NCI-H446 treated with DMSO at 0.1 percent for 48 hours (cell line): ENCODE measurements around the gene SEC16A.

Source experiments
- DNase-seq: peaks from one replicate; lab custom pipeline; 2025; lab: John Stamatoyannopoulos, UW

SEC16A gene

DNA sequence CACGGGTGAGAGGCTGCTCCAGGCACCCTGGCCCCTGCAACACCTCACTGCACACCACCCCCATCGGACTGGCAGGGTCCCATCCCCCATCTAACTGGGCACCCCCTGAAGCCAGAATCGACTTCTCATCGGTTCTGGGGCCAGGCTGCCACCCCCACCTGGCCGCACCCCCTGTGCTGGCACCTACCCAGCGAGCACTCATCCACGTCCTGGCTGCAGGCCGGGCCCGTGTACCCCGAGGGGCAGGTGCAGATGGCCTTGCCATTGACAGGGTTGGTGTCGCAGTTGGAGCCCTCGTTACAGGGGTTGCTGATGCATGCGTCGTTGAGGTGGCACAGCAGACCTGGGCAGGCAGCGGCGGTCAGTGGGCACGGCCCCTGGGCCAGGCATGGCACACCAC is 35.1 kb upstream of the SEC16A start:
- no peak for DNase-seq

DNA sequence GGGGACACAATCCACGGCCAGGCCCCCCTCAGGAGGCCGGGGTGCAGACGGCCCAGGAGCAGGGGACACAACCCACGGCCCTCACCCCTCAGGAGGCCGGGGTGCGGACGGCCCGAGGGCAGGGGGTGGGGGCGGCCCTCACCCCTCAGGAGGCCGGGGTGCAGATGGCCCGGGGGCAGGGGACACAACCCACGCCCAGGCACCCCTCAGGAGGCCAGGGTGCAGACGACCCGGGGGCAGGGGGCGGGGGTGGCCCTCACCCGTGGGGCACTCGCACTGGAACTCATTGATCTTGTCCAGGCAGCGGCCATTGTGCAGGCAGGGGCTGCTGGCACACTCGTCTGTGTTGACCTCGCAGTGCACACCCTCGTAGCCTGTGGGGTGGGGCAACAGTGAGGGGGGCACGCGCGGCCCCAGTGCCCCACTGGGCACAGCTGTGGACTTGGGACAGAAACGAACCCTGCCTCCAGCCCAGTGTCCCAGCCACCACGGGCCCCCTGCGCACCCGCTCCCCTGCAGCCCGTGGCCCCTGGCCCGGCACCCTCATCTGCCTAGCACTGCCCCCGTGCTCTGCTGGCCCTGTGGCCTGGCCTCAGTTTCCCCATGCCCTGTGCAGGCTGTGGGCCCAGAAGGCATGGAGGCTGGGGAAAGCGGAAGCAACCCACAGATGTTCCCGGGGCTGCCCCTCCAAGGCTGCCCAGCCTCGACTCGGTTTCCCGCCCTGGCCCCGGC is 34.3 kb upstream of the SEC16A start:
- DNase-seq = no peak

DNA sequence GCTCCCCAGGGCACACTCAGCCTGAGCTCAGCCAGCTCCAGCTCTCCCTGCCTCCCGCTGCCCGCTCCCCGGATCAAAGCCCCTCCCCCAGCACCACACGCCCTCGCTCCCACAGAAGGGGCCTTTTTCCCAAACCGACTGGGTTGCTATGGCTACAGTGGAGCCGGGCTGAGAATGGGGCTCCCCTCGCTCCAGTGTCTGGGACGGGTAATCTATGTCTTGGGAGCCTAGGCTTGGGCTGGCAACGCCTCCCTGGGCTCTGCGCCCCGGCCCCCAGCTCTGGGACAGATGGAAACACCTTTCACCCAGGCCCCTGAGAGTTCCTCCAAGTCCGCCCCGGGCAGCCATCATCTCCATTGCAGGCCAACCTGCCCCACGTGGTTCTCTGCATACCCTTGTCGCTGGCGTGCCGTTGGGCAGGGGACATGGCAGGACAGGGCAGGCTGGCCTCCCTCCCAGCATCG is 33.4 kb upstream of the SEC16A start:
- no peak for DNase-seq

DNA sequence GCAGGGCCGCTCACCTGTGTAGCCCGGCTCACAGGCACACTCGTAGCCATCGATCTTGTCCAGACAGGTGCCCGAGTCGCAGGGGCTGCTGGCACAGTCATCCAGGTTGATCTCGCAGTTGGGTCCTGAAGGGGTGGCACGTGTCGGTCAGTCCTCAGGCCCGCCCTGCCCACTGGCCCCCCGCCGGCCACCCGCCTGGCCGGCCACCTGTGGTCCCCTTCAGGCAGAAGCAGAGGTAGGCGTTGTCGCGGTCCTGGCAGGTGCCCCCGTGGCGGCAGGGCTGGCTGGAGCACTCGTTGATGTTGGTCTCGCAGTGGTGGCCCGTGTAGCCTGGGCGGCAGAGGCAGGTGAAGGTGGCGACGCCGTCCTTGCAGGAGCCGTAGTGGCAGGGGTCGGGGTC is 32.4 kb upstream of the SEC16A start:
- DNase-seq = no peak

DNA sequence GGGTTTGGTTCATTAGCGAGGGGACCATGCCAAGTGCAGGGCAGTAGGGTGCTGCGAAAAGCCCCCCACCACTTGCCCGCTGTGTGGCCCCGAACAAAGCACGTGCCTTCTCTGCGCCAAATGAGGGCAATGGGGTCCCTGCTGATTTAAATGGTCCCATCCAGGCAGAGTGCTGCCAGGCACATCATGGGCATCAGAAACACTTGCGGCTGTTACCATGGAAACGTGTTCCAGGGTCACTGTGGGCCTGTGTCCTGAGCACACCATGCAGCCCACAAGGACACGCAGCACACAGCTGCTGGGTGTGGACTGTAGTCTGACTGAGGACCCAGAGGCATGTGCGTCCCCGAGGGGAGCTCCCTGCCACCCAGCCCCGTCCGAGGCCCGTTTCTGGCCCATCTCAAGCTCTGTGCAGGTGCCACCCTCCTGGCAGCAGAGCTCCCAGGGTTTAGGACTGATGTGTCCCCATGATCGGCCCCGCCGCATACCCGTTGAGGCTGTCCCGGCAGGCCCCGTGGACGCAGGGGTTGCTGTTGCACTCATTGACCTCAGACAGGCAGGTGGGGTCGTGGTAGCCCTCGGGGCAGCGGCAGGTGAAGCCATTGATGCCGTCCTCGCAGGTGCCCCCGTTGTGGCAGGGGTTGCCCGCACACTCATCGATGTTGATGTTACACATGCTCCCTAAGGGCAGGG is 31.3 kb upstream of the SEC16A start:
- no peak for DNase-seq

DNA sequence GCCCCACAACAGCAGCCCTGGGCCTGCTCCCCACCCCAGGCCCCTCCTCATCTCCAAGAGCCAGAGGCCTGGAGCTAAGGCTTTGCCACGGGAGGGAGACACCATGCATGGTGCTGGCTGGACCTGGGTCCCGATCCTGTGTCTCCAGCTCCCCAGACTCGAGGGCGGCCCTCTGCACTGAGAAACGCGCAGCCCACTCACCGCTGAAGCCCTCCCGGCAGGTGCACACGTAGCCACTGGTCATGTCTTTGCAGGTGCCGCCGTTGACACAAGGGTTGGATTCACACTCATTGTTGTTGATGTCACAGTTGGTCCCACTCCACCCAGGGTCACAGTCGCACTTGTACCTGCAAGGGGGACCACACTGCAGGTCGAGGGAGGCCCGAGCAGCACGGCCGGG is 30.4 kb upstream of the SEC16A start:
- DNase-seq = no peak

DNA sequence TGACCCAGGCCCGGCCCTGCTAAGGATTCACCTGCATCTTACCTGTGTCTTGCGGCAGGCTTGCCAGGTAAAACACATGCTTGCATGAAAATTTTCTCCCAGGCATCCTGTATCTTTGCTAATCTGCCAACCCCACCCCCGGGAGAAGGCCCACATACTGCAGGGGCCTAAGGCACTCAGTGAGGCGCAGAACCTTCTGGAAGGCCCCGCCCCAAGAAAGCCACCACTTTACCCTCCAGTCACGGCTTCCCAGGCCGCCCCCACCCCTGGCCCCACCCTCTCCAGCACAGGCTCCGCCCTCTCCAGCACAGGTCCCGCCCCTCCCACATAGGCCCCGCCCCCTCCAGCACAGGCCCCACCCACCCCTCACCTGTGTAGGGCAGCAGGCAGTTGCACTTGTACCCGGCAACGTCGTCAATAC is 29.8 kb upstream of the SEC16A start:
- DNase-seq = no peak

DNA sequence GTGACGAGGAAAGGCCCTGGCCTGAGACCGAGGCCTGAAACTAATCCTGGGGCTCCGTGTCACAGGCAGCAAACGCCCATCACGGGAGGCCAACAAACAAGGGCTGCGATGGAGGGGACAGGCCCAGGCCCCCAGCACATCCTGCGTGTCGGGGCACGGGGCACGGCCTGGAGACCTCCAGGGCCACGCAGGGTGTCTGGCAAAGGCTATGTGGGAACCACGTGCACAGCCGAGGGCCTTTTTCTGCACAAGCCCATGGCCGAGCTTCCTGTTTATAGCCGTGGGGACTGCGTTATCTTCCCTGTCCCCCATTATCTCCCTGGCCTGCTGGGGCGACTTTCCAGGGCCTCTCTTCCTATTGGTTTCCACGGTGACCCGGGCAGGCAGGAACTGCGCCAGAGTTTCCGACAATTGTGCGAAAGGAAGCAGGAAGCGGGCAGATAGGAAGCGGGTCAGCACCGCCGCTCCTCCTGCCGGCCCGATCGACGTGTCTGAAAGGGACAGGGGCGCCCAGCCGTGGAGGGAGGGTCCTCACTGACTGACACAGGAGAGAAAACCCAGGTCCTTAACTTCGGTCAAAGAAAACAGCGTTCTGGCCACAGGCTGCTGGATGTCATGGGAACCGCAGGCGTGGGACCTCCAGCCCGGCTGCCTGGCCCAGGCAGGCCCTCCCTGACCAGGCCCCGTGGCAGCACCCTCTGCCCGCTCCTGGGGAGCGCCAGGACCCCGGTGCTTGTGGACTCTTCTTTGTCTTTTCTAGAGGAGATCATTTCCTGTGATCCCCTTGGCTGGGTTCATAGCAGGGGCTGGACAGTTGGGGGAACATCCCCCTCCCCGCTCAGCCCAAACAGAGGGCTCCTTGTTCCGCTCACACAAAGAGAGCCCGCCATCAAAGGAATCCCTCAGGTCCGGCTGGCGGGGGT is 29.1 kb upstream of the SEC16A start:
- DNase-seq = no peak

DNA sequence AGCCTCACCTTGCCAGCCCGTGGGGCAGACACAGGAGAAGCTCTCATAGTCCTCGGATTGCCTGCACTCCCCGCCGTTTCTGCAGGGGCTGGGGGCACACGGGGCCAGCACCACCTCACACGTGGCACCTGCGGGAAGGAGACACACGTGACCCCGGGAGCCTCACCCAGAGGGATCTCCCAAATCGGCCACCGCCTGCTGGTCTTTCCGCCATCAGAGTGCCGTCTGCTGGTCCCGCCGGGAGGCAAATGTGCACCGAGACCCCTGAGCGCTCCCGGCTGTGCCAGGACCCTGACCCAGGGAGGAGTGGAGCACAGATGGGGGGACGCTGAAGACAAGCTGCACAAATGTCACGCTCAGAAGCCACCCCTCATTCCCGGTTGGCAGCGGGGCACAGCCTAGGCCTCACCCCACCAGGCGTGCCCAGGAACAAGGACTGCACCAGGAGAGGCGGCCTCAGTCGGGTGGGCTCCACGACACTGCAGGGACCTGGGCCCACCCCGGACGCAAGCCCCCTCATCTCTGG is 28.4 kb upstream of the SEC16A start:
- no peak for DNase-seq

DNA sequence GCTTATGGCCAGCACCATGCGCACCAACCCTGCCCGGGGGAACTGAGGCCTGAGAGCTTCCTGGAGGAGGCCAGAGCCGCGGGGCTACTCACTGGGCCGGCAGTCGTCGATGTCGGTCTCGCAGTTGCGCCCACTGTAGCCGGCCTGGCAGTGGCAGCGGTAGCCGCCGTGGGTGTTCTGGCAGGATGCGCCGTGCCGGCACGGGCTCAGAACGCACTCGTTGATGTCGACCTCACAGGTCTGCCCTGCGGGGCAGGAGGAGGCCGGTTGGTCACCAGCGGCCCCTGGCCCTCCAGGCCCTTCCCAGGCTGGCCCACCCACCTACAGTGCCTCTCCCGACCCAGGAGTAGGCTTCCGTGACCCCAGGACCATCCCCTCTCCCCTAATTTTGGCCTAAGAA is 27.7 kb upstream of the SEC16A start:
- DNase-seq = no peak

DNA sequence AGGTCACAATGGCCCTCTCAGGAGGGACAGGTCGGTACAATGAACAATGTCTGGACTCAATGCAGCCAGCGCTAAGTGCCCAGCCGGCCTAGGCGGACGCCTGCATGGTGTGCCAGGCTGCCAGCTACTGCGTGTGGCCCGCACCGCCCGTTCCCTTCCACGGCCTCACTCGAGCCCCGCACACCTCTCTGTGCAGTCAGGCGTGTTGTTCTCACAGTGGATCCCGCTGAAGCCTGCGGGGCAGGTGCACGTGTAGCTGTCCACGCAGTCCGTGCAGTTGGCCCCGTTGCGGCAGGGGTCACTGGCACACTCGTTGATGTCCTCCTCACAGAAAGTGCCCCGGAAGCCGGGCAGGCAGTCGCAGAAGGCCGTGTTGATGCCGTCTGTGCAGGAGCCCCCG is 26.7 kb upstream of the SEC16A start:
- no peak for DNase-seq

DNA sequence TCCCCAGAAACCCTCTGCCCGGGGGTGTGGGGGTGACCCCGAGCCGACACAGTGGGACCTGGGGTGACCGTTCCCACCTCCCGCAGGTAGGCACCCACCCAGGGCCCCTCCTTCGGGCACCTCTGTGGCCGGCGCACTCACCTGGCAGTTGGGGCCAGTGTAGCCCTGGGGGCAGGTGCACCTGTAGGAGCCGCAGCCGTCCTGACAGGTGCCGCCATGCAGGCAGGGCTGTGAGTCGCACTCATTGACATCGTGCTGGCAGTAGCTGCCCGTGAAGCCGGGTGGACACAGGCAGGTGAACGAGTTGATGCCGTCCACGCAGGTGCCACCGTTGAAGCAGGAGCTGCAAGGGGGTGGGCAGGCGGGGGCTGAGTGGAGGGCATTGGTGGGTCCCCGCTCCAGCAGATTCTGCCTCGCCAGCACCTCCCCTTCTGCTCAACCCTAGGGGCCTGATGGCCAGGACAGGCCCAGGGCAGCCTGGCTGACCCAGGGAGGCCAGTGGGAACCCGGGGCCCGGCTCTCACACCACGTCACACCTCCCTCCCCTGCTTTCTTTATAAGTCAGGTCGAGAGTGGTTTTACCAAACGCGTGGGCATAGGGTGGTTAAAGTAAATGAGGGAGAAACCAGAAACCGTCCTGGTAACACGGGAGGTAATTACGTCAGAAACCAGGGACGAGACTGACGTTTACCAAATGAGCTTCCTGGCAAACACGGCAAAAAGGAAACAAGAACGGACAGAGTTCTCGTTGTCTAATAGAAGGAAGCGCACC is 26.1 kb upstream of the SEC16A start:
- DNase-seq = no peak

DNA sequence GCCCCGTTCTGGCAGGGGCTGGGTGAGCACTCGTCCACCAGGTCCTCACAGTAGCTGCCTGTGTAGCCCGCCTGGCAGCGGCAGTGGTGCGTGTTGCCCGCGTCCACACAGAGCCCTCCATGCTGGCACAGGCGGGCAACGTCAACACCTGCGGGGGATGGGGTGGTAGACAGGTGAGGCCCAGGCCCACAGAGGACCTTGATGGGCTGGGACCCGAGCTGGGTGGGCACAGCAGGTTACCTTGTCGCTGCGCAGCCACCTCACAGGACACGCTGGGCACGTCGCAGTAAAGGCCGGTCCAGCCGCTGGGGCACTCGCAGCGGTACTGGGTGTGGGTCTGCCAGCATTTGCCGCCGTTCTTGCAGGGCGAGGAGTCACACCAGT is 25.1 kb upstream of the SEC16A start:
- DNase-seq = no peak

DNA sequence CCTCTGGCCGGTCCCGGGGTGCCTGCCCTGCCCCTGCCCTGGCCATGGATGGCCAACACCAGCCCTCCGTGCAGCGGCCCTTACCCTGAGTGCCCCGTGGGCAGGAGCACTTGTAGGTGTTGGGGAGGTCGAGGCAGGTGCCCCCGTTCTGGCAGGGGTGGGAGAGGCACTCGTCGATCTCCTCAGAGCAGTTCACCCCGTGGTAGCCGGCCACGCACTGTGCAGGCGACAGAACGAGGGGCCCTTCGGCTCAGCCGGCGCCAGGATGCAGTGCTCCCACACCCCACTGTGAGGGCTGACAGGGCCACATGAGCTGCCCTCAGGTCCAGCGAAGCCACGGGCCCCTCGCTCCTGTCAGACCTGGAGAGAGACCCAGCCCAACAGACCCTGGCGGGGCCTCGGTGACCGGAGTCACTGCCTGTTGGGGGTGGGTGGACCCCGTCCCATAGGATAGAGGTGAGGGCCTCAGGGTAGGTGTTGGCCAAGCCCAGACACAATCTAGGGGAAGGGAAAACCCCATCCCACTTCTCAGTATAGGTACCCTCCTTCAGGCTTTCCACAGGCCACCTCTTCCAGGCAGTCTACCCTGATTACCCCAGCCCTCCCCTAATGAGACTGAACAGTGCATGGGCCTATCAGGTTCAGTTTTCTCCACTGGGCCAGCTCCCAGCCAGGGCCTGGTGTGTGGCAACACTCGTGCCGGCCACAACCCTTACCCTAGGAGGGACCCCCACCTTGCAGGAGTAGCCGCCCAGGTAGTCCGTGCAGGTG is 24.6 kb upstream of the SEC16A start:
- no peak for DNase-seq

DNA sequence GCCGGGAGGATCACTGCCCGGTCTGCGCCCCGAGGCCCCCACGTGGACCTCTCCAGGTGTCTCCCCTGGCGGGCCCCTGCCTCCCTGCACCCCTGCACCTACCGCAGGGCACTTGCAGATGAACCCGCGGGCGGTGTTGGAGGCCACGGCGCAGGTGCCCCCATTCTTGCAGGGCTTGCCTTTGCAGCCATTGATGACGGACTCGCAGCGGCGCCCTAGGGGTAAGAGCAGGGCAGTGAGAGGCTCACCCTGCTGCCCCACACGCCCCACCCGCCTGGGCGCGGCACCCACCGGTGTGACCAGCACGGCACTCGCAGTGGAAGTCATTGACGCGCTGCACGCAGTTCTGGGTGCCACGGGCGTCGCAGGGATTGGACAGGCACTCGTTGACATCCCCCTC is 23.6 kb upstream of the SEC16A start:
- DNase-seq = no peak

DNA sequence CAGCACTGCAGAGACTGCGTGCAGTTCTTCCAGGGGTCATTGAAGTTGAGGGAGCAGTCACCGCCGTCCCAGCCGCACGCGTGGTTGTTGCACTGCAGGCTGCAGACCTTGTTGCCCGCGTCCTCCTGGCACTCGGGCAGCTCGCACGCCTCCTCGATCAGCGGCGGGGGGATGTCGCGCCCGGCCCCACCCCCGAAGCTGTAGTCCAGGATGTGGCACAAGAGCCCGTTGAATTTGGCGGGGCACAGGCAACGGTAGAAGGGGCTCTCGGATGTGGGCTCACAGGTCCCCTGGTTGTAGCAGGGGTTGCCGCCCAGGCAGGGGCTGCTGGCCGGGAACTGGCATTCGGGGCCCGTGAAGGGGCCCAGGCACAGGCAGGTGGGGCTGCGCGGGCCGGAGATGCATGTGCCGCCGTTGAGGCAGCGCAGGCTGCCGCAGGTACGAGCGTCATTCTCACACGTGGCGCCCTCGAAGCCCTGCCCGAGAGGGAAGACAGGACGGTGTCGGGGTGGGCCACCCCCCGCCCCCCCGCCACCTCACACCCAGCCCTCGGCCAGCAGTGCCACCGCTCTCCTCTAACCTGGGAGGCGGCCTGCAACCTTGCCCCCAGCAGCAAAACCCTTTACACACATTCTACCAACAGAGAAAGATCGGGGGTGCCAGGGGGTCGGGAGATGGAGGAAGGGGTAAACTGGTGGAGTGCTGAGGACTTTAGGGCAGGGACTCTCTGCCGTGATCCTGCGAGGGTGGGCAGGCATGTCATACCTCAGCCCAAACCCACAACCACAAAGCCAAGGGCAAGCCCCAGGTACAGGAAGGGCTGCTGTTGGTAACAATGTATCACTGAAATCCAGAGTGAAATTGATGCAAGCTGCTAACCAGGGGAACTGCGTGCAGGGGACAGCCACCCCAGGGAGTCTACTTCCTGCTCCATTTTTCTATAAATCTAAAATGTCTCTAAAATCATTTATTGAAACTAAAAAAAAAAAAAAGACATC is 22.9 kb upstream of the SEC16A start:
- DNase-seq = no peak

DNA sequence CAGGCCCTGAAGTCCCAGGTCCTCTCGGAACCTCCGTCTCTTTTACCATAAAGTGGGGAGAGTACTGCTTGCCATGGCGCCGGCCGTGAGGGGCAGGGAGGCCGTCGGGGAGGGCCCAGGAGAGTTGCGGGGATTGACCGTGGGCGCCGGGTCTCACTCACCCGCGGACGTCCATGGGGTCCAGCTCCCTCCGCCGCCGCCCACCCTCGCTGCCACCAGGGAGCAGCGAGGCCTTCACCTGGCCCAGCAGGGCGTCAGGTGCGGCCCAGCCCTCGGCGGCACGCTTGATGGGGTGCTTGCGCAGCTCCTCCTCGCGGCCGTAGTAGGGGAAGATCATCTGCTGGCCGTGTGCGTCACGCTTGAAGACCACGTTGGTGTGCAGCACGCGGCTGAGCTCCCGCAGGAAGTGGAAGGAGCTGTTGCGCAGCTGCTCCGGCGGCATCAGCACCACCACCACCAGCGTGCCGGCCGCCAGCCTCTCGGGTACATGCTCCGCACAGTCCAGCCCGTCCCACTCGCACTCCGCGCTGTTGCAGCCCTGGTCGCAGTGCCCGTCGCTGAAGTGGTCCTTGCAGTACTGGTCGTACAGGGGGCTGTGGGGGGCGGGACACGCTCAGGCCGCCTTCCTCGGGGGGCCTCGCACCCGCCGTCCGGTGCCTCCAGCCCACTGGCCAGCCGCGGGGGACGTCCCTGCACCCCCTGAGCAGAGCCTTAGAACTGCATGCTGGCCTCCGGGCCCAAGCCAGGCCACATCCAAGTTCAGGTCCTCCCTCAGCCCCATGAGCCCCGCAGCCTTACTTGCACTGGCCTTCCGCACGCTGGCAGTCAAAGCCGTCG is 21.9 kb upstream of the SEC16A start:
- no peak for DNase-seq

DNA sequence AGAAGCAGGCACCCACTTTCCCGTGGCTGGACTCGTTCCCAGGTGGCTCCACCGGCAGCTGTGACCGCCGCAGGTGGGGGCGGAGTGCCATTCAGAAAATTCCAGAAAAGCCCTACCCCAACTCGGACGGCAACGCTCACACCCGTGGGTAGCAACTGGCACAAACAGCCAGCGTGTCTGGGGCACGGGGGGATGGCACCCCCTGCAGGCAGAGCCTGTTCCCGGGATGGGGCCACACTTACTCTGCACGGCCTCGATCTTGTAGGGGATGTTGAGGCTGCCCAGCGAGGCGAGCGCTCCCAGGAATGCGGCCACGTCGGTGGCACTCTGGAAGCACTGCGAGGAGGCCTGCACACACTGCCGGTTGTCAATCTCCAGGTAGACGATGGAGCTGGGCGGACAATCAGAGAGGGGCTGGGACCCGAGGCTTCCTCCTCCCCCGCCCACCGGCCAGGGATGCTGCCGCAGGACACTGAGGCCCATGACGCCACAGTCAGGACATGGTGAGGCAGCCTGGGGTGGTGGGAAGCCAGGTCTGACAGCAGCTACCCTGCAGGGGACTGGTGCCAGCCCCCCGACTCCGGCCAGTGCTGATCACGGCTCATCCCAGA is 20.2 kb upstream of the SEC16A start:
- DNase-seq = no peak
